Upper lobe of right lung (tissue), 1 donor: ENCODE data around the gene MSANTD1. TPM values are rescaled to one million over a fixed set of nuclear protein-coding genes. Genes with fewer than 3 reads are reported as not detected.
A peak's percentile ranks its signal among the peaks of the same experiment; 100 is the strongest.

Experiments used
- ATAC-seq: fragments of 200-7000 bp; cut with Tn5 transposase; one replicate; pipeline ENCODE4 v1.9.1; 2020; ENCODE audit warnings: mild to moderate bottlenecking, moderate library complexity
- DNase-seq: peaks from one replicate; pipeline ENCODE4 v3.0.0-alpha.2; 2020
- H3K27ac ChIP-seq: fragments of 200-600 bp; one replicate; pipeline ENCODE4 v1.8.0; 2022
- H3K27me3 ChIP-seq: fragments of 200-600 bp; one replicate; pipeline ENCODE4 v1.8.0; 2022; ENCODE audit warnings: mild to moderate bottlenecking
- H3K36me3 ChIP-seq: fragments of 200-600 bp; one replicate; pipeline ENCODE4 v1.8.0; 2022
- H3K4me1 ChIP-seq: fragments of 200-600 bp; one replicate; pipeline ENCODE4 v1.8.0; 2022
- H3K4me3 ChIP-seq: fragments of 200-600 bp; one replicate; pipeline ENCODE4 v1.8.0; 2022; ENCODE audit warnings: mild to moderate bottlenecking
- H3K9me3 ChIP-seq: fragments of 200-600 bp; one replicate; pipeline ENCODE4 v1.8.0; 2022
- intact Hi-C: fragments of 100-400 bp; cut with DNase I; formaldehyde crosslinking; loops from one replicate; pipeline ENCODE4 v1.11.0; 2022
- total RNA-seq: library from RNA; stranded (reverse); fragmentation: NEBNext Ultra II Directional; extraction: Animal tissue kit (Norgen Biotek cat#: 25700); gene quantifications from one replicate; pipeline ENCODE4 v1.2.1, GENCODE V29; 2021
- TF ChIP-seq, protein P1 (sequence below): fragments of 200-600 bp; IDR thresholded peaks from one replicate; pipeline ENCODE4 v1.8.0; 2022; ENCODE audit warnings: antibody characterized with exemption
- donor health status: DM: no; HTN: yes; CAD: no; lungs with severe emphysema.

Gene MSANTD1
- total RNA-seq, 1 donor from 2014 or later, result 1.0 TPM

- no peaks in the 10 kb centered on the region for H3K27me3 ChIP-seq
- DNase-seq, result no peak
- TF ChIP-seq, protein P1, sequence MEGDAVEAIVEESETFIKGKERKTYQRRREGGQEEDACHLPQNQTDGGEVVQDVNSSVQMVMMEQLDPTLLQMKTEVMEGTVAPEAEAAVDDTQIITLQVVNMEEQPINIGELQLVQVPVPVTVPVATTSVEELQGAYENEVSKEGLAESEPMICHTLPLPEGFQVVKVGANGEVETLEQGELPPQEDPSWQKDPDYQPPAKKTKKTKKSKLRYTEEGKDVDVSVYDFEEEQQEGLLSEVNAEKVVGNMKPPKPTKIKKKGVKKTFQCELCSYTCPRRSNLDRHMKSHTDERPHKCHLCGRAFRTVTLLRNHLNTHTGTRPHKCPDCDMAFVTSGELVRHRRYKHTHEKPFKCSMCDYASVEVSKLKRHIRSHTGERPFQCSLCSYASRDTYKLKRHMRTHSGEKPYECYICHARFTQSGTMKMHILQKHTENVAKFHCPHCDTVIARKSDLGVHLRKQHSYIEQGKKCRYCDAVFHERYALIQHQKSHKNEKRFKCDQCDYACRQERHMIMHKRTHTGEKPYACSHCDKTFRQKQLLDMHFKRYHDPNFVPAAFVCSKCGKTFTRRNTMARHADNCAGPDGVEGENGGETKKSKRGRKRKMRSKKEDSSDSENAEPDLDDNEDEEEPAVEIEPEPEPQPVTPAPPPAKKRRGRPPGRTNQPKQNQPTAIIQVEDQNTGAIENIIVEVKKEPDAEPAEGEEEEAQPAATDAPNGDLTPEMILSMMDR, result no peak
- intact Hi-C loops, result no loop called here
- peaks cover 92% of the 10 kb centered on the region for H3K36me3 ChIP-seq
- no peak for ATAC-seq
- no peaks in the 10 kb centered on the region for H3K4me1 ChIP-seq
- no peak overlapping the region for H3K27ac ChIP-seq
- H3K4me3 ChIP-seq, result no peak overlapping the region
- no peaks in the 10 kb centered on the region for H3K9me3 ChIP-seq
Observed at GRCh38 chr4:3218824-3219760, 29.9 kb upstream of the MSANTD1 start.

- Histone ChIP-seq H3K27me3 (no peaks in the 10 kb centered on the region), H3K4me3 (no peak overlapping the region), H3K36me3 (peaks cover 96% of the 10 kb centered on the region), H3K27ac (no peak overlapping the region), H3K9me3 (no peaks in the 10 kb centered on the region), H3K4me1 (peaks cover 6% of the 10 kb centered on the region)
- TF ChIP-seq, protein P1, result no peak
- intact Hi-C loops, result no loop called here
- DNase-seq (no peak), ATAC-seq (no peak)
Observed at GRCh38 chr4:3219761-3220475, 29.0 kb upstream of the MSANTD1 start.

GRCh38 chr4:3220476-3221183 lies 28.3 kb upstream of the MSANTD1 start:
- Histone ChIP-seq H3K4me3 (no peak overlapping the region), H3K4me1 (peaks cover 11% of the 10 kb centered on the region), H3K27me3 (no peaks in the 10 kb centered on the region), H3K27ac (no peak overlapping the region), H3K36me3 (peaks cover 94% of the 10 kb centered on the region), H3K9me3 (no peaks in the 10 kb centered on the region)
- no peak for DNase-seq
- no peak for ATAC-seq
- intact Hi-C loops, result no loop called here
- TF ChIP-seq, protein P1, result no peak

GRCh38 chr4:3221184-3221494 lies 27.8 kb upstream of the MSANTD1 start:
- Histone ChIP-seq H3K36me3 (peaks cover 89% of the 10 kb centered on the region), H3K4me1 (peaks cover 14% of the 10 kb centered on the region), H3K9me3 (no peaks in the 10 kb centered on the region), H3K27me3 (no peaks in the 10 kb centered on the region), H3K4me3 (no peak overlapping the region), H3K27ac (no peak overlapping the region)
- TF ChIP-seq, protein P1, result no peak
- ATAC-seq, result no peak
- no peak for DNase-seq
- intact Hi-C loops, result no loop called here

GRCh38 chr4:3221996-3222395 lies 27.0 kb upstream of the MSANTD1 start:
- Histone ChIP-seq H3K36me3 (peaks cover 85% of the 10 kb centered on the region), H3K4me1 (peaks cover 17% of the 10 kb centered on the region), H3K4me3 (no peak overlapping the region), H3K9me3 (no peaks in the 10 kb centered on the region), H3K27ac (no peak overlapping the region), H3K27me3 (no peaks in the 10 kb centered on the region)
- ATAC-seq (no peak), DNase-seq (peak; percentile 48)
- TF ChIP-seq, protein P1, result no peak
- intact Hi-C loops, result no loop called here
